Measurements from ENCODE around the gene GRM5.

The GRM5 gene

GRCh38 chr11:88692306-88693086 lies 373.3 kb downstream of the GRM5 start:
- WGBS: 93% methylated on average over 4 of the region's 4 CpGs
- no peaks in the 10 kb centered on the region for H3K9me3 ChIP-seq (ENCODE audit: insufficient read depth, low read depth, low read length)
- H3K4me3 ChIP-seq (ENCODE audit: low read length): no peak overlapping the region
- H3K27me3 ChIP-seq (ENCODE audit: insufficient read depth, low read length): no peaks in the 10 kb centered on the region
- H3K36me3 ChIP-seq (ENCODE audit: insufficient read depth, low read length): no peaks in the 10 kb centered on the region
- H3K9ac ChIP-seq (ENCODE audit: low read depth, low read length): no peak overlapping the region
- H3K4me1 ChIP-seq (ENCODE audit: insufficient read depth, low read length): no peaks in the 10 kb centered on the region
- no peak overlapping the region for H3K27ac ChIP-seq (ENCODE audit: low read depth, low read length)

GRCh38 chr11:88689548-88690240 lies 376.1 kb downstream of the GRM5 start:
- 0 out of 2 replicates have a peak, but pooled peaks cover 3% of the 10 kb centered on the region for H3K9me3 ChIP-seq (ENCODE audit: insufficient read depth, low read depth, low read length)
- H3K36me3 ChIP-seq (ENCODE audit: insufficient read depth, low read length): no peaks in the 10 kb centered on the region
- H3K4me1 ChIP-seq (ENCODE audit: insufficient read depth, low read length): no peaks in the 10 kb centered on the region
- no peak overlapping the region for H3K27ac ChIP-seq (ENCODE audit: low read depth, low read length)
- no peak overlapping the region for H3K9ac ChIP-seq (ENCODE audit: low read depth, low read length)
- no peak overlapping the region for H3K4me3 ChIP-seq (ENCODE audit: low read length)
- H3K27me3 ChIP-seq (ENCODE audit: insufficient read depth, low read length): no peaks in the 10 kb centered on the region
- WGBS: 92% methylated on average over 5 of the region's 6 CpGs

DNA sequence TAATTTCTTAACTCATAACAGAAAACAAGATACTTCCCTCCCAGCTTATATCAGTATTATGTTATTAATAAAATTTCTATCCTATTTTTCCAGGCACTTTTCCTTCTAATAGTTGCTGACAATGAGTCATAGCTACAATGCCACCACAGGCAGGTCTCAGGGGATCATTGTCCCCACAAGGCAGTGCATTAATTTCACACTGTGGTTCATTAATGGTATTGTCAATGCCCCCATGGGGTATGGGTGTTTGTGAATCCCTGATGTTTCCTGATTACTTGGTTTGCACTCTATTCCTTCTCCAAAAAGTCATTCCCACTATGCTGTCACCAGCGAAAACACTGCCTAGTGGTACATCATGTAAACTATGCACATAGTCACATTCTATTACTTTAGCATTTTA lies 382.8 kb downstream of the GRM5 start:
- no peak overlapping the region for H3K9ac ChIP-seq (ENCODE audit: low read depth, low read length)
- H3K4me3 ChIP-seq (ENCODE audit: low read length): no peak overlapping the region
- 47% methylated on average over 1 of the region's 1 CpG for WGBS
- peaks cover 13% of the 10 kb centered on the region; the same call in 1 of the 2 replicates for H3K4me1 ChIP-seq (ENCODE audit: insufficient read depth, low read length)
- no peaks in the 10 kb centered on the region for H3K36me3 ChIP-seq (ENCODE audit: insufficient read depth, low read length)
- 0 out of 2 replicates have a peak, but pooled peaks cover 3% of the 10 kb centered on the region for H3K9me3 ChIP-seq (ENCODE audit: insufficient read depth, low read depth, low read length)
- H3K27ac ChIP-seq (ENCODE audit: low read depth, low read length): no peak overlapping the region
- no peaks in the 10 kb centered on the region for H3K27me3 ChIP-seq (ENCODE audit: insufficient read depth, low read length)

DNA sequence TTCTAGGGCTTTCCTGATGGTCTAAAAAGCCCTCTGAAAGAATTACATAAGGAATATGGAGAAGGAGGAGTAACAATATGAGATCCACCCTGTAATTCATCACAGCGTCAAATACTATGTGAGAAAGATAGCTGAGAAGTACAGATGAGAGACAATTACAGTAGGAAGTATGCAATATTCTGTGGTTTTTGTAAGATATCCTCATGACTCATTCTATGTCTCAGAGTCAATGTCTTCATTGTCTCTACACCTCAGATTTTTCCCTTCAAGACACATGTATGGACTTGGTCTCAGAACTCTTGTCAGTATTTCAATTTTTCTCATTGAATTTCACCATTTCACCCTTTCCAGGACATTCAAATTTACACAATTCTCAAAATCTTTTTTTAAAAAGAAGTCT lies 385.0 kb downstream of the GRM5 start:
- H3K27ac ChIP-seq (ENCODE audit: low read depth, low read length): no peak overlapping the region
- H3K4me3 ChIP-seq (ENCODE audit: low read length): no peak overlapping the region
- 0 out of 2 replicates have a peak, but pooled peaks cover 3% of the 10 kb centered on the region for H3K9me3 ChIP-seq (ENCODE audit: insufficient read depth, low read depth, low read length)
- H3K27me3 ChIP-seq (ENCODE audit: insufficient read depth, low read length): no peaks in the 10 kb centered on the region
- peaks cover 13% of the 10 kb centered on the region; the same call in 1 of the 2 replicates for H3K4me1 ChIP-seq (ENCODE audit: insufficient read depth, low read length)
- H3K9ac ChIP-seq (ENCODE audit: low read depth, low read length): no peak overlapping the region
- WGBS: 100% methylated on average over 1 of the region's 1 CpG
- H3K36me3 ChIP-seq (ENCODE audit: insufficient read depth, low read length): no peaks in the 10 kb centered on the region

GRCh38 chr11:88666364-88666763 lies 399.4 kb downstream of the GRM5 start:
- no peak overlapping the region for H3K27ac ChIP-seq (ENCODE audit: low read depth, low read length)
- no peak overlapping the region for H3K4me3 ChIP-seq (ENCODE audit: low read length)
- H3K9ac ChIP-seq (ENCODE audit: low read depth, low read length): no peak overlapping the region
- H3K27me3 ChIP-seq (ENCODE audit: insufficient read depth, low read length): no peaks in the 10 kb centered on the region
- no peaks in the 10 kb centered on the region for H3K9me3 ChIP-seq (ENCODE audit: insufficient read depth, low read depth, low read length)
- no peaks in the 10 kb centered on the region for H3K36me3 ChIP-seq (ENCODE audit: insufficient read depth, low read length)
- H3K4me1 ChIP-seq (ENCODE audit: insufficient read depth, low read length): no peaks in the 10 kb centered on the region
- 87% methylated on average over 1 of the region's 1 CpG for WGBS

- H3K27me3 ChIP-seq (ENCODE audit: insufficient read depth, low read length): no peaks in the 10 kb centered on the region
- H3K9me3 ChIP-seq (ENCODE audit: insufficient read depth, low read depth, low read length): no peaks in the 10 kb centered on the region
- no peak overlapping the region for H3K4me3 ChIP-seq (ENCODE audit: low read length)
- no peak overlapping the region for H3K9ac ChIP-seq (ENCODE audit: low read depth, low read length)
- 100% methylated on average over 1 of the region's 1 CpG for WGBS
- H3K4me1 ChIP-seq (ENCODE audit: insufficient read depth, low read length): no peaks in the 10 kb centered on the region
- H3K27ac ChIP-seq (ENCODE audit: low read depth, low read length): no peak overlapping the region
- no peaks in the 10 kb centered on the region for H3K36me3 ChIP-seq (ENCODE audit: insufficient read depth, low read length)
Measured at GRCh38 chr11:88657076-88657738, 408.6 kb downstream of the GRM5 start.

DNA sequence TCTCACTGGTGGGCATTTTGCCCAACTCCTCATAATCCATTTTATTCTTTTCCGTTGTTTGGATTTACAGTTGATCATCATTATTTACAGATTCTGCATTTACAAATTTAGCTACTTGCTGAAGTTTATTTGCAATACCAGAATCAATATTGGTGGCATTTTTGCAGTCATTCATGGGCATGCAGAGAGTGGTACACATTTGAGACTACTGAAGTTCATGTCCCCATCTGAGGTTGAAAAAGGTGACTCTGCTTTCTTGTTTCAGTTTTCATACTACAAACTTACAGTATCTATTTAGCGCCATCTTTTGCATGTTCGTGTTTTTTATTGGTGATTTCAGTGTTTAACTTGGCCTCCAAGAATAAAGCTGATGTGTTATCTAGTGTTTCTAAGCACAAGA lies 409.5 kb downstream of the GRM5 start:
- H3K36me3 ChIP-seq (ENCODE audit: insufficient read depth, low read length): no peaks in the 10 kb centered on the region
- 93% methylated on average over 3 of the region's 3 CpGs for WGBS
- H3K27ac ChIP-seq (ENCODE audit: low read depth, low read length): no peak overlapping the region
- no peak overlapping the region for H3K9ac ChIP-seq (ENCODE audit: low read depth, low read length)
- H3K4me1 ChIP-seq (ENCODE audit: insufficient read depth, low read length): no peaks in the 10 kb centered on the region
- no peaks in the 10 kb centered on the region for H3K9me3 ChIP-seq (ENCODE audit: insufficient read depth, low read depth, low read length)
- H3K4me3 ChIP-seq (ENCODE audit: low read length): no peak overlapping the region
- no peaks in the 10 kb centered on the region for H3K27me3 ChIP-seq (ENCODE audit: insufficient read depth, low read length)

GRCh38 chr11:88655656-88656055 lies 410.1 kb downstream of the GRM5 start:
- H3K4me1 ChIP-seq (ENCODE audit: insufficient read depth, low read length): no peaks in the 10 kb centered on the region

GRCh38 chr11:88655196-88655595 lies 410.6 kb downstream of the GRM5 start:
- Histone ChIP-seq H3K4me1 (ENCODE audit: insufficient read depth, low read length) (no peaks in the 10 kb centered on the region), H3K4me3 (ENCODE audit: low read length) (no peak overlapping the region), H3K27ac (ENCODE audit: low read depth, low read length) (no peak overlapping the region), H3K36me3 (ENCODE audit: insufficient read depth, low read length) (no peaks in the 10 kb centered on the region), H3K27me3 (ENCODE audit: insufficient read depth, low read length) (no peaks in the 10 kb centered on the region), H3K9me3 (ENCODE audit: insufficient read depth, low read depth, low read length) (no peaks in the 10 kb centered on the region), H3K9ac (ENCODE audit: low read depth, low read length) (no peak overlapping the region)
- WGBS: 80% methylated on average over 2 of the region's 3 CpGs

More at GRCh38 chr11:88655656-88656055, 410.1 kb downstream of the GRM5 start:
- Histone ChIP-seq H3K4me3 (ENCODE audit: low read length) (no peak overlapping the region), H3K9ac (ENCODE audit: low read depth, low read length) (no peak overlapping the region), H3K27me3 (ENCODE audit: insufficient read depth, low read length) (no peaks in the 10 kb centered on the region), H3K27ac (ENCODE audit: low read depth, low read length) (no peak overlapping the region), H3K9me3 (ENCODE audit: insufficient read depth, low read depth, low read length) (no peaks in the 10 kb centered on the region), H3K36me3 (ENCODE audit: insufficient read depth, low read length) (no peaks in the 10 kb centered on the region)

GRCh38 chr11:88651556-88651955 lies 414.2 kb downstream of the GRM5 start:
- no peaks in the 10 kb centered on the region for H3K36me3 ChIP-seq (ENCODE audit: insufficient read depth, low read length)
- H3K27me3 ChIP-seq (ENCODE audit: insufficient read depth, low read length): no peaks in the 10 kb centered on the region
- WGBS: 86% methylated on average over 2 of the region's 2 CpGs

DNA sequence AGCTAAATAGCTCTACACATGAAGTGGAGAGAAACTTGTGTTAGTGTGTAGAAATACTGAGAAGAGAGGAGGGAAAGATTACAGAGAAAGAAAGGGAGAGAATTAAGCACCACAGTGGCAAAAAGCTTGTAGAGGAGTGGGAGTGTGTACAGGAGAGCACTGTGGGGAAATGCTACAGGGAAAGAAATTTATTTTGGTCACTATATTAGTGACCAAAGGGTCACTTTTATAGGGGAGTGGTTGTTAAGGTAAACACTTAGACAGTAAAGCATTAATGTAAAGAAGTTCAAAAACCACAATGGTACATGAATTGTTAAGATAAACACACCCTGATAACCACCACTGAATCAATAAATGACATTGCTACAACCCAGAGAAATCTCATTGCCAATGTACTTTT lies 421.1 kb downstream of the GRM5 start:
- Histone ChIP-seq H3K4me3 (ENCODE audit: low read length) (no peak overlapping the region), H3K27me3 (ENCODE audit: insufficient read depth, low read length) (no peaks in the 10 kb centered on the region), H3K27ac (ENCODE audit: low read depth, low read length) (no peak overlapping the region), H3K36me3 (ENCODE audit: insufficient read depth, low read length) (no peaks in the 10 kb centered on the region), H3K9ac (ENCODE audit: low read depth, low read length) (no peak overlapping the region), H3K4me1 (ENCODE audit: insufficient read depth, low read length) (no peaks in the 10 kb centered on the region), H3K9me3 (ENCODE audit: insufficient read depth, low read depth, low read length) (no peaks in the 10 kb centered on the region)

More at GRCh38 chr11:88651556-88651955, 414.2 kb downstream of the GRM5 start:
- Histone ChIP-seq H3K27ac (ENCODE audit: low read depth, low read length) (no peak overlapping the region), H3K4me1 (ENCODE audit: insufficient read depth, low read length) (no peaks in the 10 kb centered on the region), H3K9me3 (ENCODE audit: insufficient read depth, low read depth, low read length) (no peaks in the 10 kb centered on the region), H3K9ac (ENCODE audit: low read depth, low read length) (no peak overlapping the region), H3K4me3 (ENCODE audit: low read length) (no peak overlapping the region)
